ENCODE results near the gene GRK2. TPM values are rescaled to one million over a fixed set of nuclear protein-coding genes. Genes with fewer than 3 reads are reported as not detected.

The GRK2 gene
- total and polyA plus RNA-seq, 2 of the 13 experiments (the other 11 are each of a cell fraction or from before 2014, with no cell fraction given) = 31.3 to 42.4 TPM

DNA sequence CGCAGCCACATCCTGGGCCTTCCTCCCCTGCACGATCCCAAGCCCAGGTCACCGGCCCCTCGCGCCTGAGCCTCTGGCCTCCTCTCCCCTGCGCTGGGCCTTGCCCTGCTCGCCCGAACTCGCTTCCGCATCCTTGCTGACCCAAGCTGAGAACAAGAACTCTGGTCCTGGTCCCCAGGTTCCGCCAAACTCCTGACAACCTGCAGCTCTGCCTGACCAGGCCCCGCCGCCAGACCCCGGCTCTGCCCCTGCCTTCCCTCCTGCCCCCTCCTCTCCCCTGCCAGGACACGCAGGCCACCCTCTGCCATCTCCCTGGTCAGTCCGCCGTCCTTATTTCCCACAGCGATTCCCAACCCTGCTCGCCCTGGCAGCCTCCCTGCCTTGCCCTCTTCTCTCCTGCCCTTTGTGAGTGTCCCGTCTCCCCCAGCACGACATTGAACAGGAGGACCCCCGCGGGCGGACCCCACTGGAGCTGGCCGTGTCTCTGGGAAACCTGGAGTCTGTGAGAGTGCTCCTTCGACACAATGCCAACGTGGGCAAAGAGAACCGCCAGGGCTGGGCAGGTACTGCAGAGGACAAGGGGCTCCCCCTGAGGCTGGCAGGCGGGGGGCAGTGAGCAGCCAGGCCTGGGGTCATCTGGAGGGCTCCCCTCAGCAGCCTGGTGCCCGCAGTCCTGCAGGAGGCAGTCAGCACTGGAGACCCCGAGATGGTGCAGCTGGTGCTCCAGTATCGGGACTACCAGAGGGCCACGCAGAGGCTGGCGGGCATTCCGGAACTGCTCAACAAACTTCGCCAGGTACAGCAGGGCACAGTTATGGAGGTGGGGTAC, 23.6 kb downstream of the GRK2 start (continued):
- TF ChIP-seq ZNF318 (CRISPR knock-in tag; IDR thresholded peaks at IDR 0.05) (no peak), ZHX1 (CRISPR knock-in tag; IDR thresholded peaks at IDR 0.05; ENCODE audit: low read depth) (no peak), ZNF3 (CRISPR knock-in tag; IDR thresholded peaks at IDR 0.05) (no peak), ZEB1 (IDR thresholded peaks at IDR 0.05; ENCODE audit: insufficient replicate concordance, low read depth) (no peak), TBX2 (CRISPR knock-in tag; IDR thresholded peaks at IDR 0.05; ENCODE audit: borderline replicate concordance) (no peak), UBTF (CRISPR knock-in tag; IDR thresholded peaks at IDR 0.05) (0 out of 2 replicates have a peak, but pooled peaks have one; percentile 35), ATM (IDR thresholded peaks at IDR 0.05; ENCODE audit: borderline replicate concordance) (no peak), SAFB2 (CRISPR knock-in tag; IDR thresholded peaks at IDR 0.05; ENCODE audit: borderline replicate concordance, low read depth) (no peak)
- TF ChIP-seq, protein P1, sequence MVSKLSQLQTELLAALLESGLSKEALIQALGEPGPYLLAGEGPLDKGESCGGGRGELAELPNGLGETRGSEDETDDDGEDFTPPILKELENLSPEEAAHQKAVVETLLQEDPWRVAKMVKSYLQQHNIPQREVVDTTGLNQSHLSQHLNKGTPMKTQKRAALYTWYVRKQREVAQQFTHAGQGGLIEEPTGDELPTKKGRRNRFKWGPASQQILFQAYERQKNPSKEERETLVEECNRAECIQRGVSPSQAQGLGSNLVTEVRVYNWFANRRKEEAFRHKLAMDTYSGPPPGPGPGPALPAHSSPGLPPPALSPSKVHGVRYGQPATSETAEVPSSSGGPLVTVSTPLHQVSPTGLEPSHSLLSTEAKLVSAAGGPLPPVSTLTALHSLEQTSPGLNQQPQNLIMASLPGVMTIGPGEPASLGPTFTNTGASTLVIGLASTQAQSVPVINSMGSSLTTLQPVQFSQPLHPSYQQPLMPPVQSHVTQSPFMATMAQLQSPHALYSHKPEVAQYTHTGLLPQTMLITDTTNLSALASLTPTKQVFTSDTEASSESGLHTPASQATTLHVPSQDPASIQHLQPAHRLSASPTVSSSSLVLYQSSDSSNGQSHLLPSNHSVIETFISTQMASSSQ (IDR thresholded peaks at IDR 0.05; ENCODE audit: low read depth) = no peak
- TF ChIP-seq, protein P1 (CRISPR knock-in tag; IDR thresholded peaks at IDR 0.05; ENCODE audit: borderline replicate concordance) = no peak

Data from HepG2 (cell line).